D721Med (cell line): ENCODE data around the gene MATN1.

ENCODE experiments used
- DNase-seq: peaks from one replicate; pipeline ENCODE4 v3.0.0; 2011; ENCODE audit warnings: low spot score; ENCODE audit not compliant: insufficient read length
- FAIRE-seq: peaks from 2 replicates; lab custom pipeline; 2011; peaks lifted over from hg19 to GRCh38; lab: Jason Lieb, UNC
- TF ChIP-seq, protein P1 (sequence below): IDR thresholded peaks from 2 replicates; pipeline ENCODE4 v1.5.1; 2012; ENCODE audit warnings: mild to moderate bottlenecking, control low read depth; ENCODE audit not compliant: insufficient read depth; ENCODE audit errors: missing control alignments

The MATN1 gene

DNA sequence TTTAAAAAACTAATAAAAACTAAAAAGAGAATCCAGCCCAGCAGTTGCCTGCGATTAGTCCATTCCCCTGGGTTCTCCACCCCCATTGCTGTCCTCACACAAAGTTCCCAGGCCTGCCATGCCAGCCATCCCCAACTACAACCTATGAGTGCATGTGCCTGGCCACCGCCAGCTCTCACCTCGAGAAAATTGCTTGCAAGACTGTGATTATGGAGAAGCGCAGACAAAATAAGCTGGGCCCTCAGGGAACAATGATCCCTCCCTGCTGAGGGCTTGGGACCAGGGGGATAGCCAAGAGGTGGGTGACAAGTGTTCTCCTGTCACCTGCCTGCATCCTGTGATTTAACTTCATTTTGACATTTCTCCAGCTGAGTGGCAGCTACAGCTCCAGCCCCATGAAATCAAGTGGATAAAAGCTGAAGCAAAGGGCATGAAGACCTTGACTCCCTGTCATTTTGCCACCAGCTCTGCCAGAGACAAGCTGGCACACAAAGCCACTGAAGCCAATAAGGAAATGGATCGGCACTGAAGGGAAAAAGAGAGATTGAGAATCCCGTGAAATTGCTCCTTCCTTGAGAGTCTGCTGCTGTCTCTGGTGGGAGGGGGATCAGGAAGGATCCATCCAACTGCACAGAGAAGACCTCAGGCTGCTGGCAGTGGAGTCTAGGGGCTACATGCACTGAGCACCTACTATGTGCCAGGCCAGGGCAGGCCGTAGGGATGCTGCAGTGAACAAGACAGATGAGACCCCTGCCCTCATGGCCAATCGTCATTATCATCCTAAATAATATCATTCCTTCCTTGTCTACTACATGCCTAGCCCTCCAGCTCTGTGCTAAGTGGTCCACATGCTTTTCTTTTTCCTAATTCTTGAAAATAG is 40.7 kb downstream of the MATN1 start:
- TF ChIP-seq, protein P1, sequence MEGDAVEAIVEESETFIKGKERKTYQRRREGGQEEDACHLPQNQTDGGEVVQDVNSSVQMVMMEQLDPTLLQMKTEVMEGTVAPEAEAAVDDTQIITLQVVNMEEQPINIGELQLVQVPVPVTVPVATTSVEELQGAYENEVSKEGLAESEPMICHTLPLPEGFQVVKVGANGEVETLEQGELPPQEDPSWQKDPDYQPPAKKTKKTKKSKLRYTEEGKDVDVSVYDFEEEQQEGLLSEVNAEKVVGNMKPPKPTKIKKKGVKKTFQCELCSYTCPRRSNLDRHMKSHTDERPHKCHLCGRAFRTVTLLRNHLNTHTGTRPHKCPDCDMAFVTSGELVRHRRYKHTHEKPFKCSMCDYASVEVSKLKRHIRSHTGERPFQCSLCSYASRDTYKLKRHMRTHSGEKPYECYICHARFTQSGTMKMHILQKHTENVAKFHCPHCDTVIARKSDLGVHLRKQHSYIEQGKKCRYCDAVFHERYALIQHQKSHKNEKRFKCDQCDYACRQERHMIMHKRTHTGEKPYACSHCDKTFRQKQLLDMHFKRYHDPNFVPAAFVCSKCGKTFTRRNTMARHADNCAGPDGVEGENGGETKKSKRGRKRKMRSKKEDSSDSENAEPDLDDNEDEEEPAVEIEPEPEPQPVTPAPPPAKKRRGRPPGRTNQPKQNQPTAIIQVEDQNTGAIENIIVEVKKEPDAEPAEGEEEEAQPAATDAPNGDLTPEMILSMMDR: no peak
- no peak for DNase-seq
- no peak for FAIRE-seq

DNA sequence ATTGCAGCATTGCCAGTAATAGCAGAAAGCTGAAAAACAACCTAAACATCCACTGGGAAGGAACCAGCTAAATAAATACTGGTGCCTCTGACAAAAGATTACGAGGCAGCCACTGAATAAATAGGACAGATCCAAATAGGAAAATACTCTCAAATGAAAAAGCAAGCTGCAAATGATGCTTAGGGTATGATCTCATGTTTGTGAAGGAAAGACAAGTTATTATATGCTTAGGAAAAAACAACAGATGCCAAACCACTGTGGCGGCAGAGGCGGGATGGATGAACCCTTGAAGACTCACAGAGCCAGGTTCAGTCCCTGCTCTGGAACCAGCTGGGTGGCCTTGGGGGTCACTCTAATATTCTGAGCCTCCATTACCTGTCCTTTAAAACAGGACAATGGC is 41.6 kb downstream of the MATN1 start:
- TF ChIP-seq, protein P1: no peak
- DNase-seq: no peak
- FAIRE-seq: no peak

DNA sequence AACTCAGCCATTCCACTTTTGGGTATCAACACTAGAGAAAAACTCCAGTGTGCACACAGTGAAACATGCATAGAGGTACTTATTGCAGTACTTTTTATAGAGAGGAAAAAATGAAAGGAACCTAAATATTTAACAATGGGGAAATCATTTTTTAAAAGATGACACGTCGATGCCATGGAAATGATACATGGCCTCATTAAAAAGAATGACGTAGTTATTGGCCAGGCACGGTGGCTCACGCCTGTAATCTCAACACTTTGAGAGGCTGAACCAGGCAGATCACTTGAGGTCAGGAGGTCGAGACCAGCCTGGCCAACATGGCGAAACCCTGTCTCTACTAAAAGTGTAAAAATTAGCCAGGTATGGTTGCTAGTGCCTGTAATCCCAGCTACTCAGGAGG is 42.5 kb downstream of the MATN1 start:
- DNase-seq: no peak
- FAIRE-seq: no peak
- TF ChIP-seq, protein P1: no peak

DNA sequence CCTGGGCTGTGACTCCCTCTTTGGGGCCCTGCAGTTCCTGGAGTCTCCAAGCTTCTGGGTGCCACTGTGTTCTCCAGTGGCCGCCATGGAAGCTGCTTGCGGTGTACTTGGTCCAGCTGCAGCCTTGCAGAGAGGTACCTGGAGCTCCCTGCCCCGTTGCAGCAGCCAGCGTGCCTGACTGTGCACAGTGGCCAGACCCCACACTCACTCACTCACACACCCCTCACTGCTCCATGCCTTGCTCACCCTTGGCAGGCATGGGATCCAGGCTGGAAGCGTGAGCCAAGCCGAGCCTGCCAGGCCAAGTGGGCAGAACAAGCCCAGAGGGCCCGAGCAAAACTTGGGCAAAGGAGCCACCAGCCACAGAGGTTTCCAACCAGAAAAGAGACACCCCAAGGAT is 43.0 kb downstream of the MATN1 start:
- no peak for FAIRE-seq
- DNase-seq: no peak
- TF ChIP-seq, protein P1: no peak

DNA sequence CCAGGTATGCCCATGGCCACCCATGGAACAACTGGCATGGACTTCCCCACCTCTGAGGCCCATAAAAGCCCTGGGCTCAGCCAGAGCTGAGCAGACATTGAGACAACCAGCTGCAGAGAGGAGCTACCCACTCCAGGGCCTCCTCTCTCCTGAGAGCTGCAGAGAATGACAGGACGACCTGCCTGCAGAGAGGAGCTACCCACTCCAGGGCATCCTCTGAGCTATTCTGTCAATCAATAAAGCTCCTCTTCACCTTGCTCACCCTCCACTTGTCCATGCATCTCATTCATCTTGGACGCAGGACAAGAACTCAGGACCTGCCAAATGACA is 43.4 kb downstream of the MATN1 start:
- no peak for FAIRE-seq
- TF ChIP-seq, protein P1: no peak
- no peak for DNase-seq

DNA sequence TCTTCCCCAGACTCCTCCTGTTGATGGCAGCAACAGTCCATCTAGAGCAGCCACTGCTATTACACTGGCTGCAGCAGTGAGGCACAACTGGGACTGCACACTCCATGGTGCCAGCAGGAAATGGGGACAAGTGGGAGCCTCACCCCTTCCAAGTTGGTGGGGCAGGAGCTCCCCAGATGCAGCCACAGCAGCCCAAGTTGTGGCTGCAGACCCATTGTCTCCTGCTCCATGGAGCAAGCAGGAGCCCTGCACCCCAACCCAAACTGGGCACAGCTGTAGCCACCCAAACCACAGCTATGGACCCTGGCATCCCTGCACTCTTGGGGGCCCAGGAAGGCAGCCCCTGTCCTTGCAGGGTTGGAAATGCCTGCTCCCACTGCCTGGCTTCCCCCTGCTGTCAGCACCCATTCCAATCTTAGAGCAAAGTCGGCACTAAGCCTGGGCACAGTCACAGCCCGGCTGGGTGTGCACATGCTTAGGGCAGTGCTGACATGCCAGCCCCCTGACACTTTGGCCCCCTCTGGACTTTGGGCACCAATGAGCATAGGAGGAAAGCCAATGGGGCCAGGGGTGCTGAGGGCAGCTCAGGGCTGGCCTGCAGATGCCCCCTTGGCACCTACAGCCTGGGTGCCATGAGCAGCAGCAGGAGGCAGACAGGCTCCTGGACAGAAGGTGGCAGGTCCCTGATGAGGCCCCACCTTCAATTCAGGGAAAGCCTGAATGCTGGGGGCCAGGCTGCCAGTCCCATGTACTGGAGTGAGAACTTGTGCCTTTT is 44.0 kb downstream of the MATN1 start:
- DNase-seq (no peak), FAIRE-seq (no peak)
- TF ChIP-seq, protein P1: no peak
